GM18909 (cell line): ENCODE results near the gene CASKIN2.
"Not testable (repeated sequence)": the region's sequence is repeated elsewhere in the genome, so short reads cannot be mapped to it uniquely, and the experiment has no call there.

Experiments used
- ATAC-seq: cut with Tn5 transposase; IDR thresholded peaks from one replicate; pipeline ENCODE4 v1.9.1; 2021; ENCODE audit warnings: mild to moderate bottlenecking; ENCODE audit not compliant: unreplicated experiment, poor library complexity

Gene CASKIN2

GRCh38 chr17:75494326-75494877 is 20.9 kb downstream of the CASKIN2 start:
- no peak for ATAC-seq

- ATAC-seq = no peak
Observed at GRCh38 chr17:75493476-75494129, 21.7 kb downstream of the CASKIN2 start.

- no peak for ATAC-seq
Observed at GRCh38 chr17:75492555-75493168, 22.7 kb downstream of the CASKIN2 start.

GRCh38 chr17:75491680-75492079 is 23.7 kb downstream of the CASKIN2 start:
- no peak for ATAC-seq

GRCh38 chr17:75490953-75491649 is 24.2 kb downstream of the CASKIN2 start:
- no peak for ATAC-seq

- ATAC-seq = no peak
Observed at GRCh38 chr17:75490173-75490743, 25.1 kb downstream of the CASKIN2 start.

GRCh38 chr17:75489511-75489955 is 25.8 kb downstream of the CASKIN2 start:
- ATAC-seq = no peak

GRCh38 chr17:75488693-75489510 is 26.4 kb downstream of the CASKIN2 start:
- ATAC-seq = no peak

- no peak for ATAC-seq
Observed at GRCh38 chr17:75487351-75488070, 27.8 kb downstream of the CASKIN2 start.

GRCh38 chr17:75486951-75487350 is 28.4 kb downstream of the CASKIN2 start:
- no peak for ATAC-seq

- no peak for ATAC-seq
Observed at GRCh38 chr17:75486151-75486550, 29.2 kb downstream of the CASKIN2 start.

- ATAC-seq = no peak
Observed at GRCh38 chr17:75485688-75486087, 29.6 kb downstream of the CASKIN2 start.

GRCh38 chr17:75482098-75482942 is 33.0 kb downstream of the CASKIN2 start:
- ATAC-seq = no peak

- ATAC-seq = no peak
Observed at GRCh38 chr17:75481194-75482068, 33.9 kb downstream of the CASKIN2 start.

GRCh38 chr17:75480281-75480680 is 35.1 kb downstream of the CASKIN2 start:
- no peak for ATAC-seq

- no peak for ATAC-seq
Observed at GRCh38 chr17:75478508-75478907, 36.8 kb downstream of the CASKIN2 start.

GRCh38 chr17:75477490-75477862 is 37.9 kb downstream of the CASKIN2 start:
- ATAC-seq = not testable (repeated sequence)
